Activated CD4-positive, alpha-beta T cell treated with anti-CD3 and anti-CD28 coated beads, Interleukin-2, amount 50 U/mL, for 16 hours (primary cell): Measurements from ENCODE around the gene RPS6KA1.
A peak's percentile ranks its signal among the peaks of the same experiment; 100 is the strongest.
"Not testable (repeated sequence)": the region's sequence is repeated elsewhere in the genome, so short reads cannot be mapped to it uniquely, and the experiment has no call there.

Source experiments
- DNase-seq: peaks from one replicate; pipeline ENCODE4 v3.0.0-alpha.2; 2020

The RPS6KA1 gene

DNA sequence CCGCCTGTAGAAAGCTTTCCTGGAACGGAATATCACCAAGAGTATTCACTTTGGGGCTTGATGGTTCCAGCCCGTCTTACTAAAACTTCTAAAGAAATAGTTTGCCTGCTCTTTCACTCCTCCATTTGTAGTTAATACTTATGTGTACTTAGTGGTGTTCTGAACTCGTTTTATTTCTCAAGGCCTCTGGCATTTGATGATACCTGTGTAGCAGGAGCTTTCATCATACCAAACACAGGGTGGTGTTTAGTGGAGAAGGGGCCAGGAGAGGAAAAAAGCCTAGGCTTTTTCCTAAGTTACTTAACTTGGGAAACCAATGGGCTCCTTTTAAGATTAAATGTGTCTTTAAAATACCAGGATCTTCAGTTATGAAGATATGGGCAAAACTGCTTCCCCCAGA lies 74.3 kb downstream of the RPS6KA1 start:
- DNase-seq: no peak

DNA sequence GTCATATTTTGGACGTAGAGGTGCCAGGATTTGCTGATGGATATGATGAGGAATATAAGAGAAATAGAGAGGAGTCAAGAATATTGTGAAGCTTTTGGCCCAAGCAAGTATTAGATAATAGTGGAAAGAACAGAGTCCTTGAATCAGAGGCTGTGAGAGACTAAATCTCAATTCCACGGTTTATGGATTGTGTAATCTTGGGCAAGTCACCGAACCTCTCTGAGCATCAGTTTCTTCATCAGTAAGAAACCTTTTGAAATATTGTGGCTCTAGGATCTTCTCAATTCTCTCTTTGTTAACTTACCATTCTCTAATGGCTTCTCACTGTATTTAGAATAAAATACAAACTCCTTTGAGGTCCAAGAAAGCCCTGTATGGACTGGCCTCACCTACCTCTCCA lies 77.6 kb downstream of the RPS6KA1 start:
- no peak for DNase-seq

DNA sequence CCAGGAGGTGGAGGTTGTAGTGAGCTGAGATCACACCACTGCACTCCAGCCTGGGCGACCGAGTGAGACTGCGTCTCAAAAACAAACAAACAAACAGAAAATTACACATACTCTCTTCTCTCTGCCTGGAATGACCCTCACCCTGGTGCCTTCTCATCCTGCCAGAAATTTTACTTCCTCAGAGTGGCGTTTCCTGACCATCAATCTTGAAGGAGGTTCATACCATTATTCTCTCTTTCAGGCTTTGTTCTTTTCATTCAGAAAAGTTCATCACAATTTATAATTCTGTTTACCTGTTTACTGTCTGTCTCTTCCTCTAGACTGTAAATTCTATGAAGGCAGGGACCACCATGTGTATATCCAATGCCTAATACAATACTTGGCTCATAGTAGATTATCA lies 79.3 kb downstream of the RPS6KA1 start:
- no peak for DNase-seq

DNA sequence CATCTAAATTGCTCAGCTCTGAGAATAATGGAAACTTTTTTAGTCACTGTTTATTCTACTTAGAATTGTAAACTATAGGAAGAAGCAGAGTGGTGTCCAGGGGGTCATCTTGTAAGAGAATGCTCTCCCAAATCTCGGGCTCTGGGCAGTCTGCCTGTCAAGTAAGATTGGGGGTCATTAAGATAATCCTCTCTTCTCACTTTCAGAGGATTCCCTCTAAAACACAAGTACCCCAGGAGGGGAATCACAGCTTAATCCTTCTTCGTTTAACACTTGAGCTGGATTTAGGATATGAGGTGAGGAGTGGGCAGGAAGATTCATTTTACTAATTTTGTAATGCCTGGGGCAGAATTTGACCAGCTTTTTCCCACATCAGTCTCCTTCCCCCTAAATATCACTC lies 81.2 kb downstream of the RPS6KA1 start:
- DNase-seq: no peak

DNA sequence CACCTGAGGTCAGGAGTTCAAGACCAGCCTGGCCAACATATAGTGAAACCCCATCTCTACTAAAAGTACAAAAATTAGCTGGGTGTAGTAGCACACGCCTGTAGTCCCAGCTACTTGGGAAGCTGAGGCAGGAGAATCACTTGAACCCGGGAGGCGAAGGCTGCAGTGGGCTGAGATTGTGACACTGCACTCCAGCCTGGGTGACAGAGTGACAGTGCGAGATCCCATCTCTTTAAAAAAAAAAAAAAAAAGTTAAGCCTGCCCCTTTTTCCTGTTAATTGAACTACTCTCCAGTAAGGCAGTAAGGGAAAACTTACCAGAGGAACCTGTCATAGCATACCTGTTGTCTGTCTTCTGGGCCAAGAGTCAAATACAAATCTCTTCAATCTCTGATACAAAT lies 83.1 kb downstream of the RPS6KA1 start:
- DNase-seq: not testable (repeated sequence)

DNA sequence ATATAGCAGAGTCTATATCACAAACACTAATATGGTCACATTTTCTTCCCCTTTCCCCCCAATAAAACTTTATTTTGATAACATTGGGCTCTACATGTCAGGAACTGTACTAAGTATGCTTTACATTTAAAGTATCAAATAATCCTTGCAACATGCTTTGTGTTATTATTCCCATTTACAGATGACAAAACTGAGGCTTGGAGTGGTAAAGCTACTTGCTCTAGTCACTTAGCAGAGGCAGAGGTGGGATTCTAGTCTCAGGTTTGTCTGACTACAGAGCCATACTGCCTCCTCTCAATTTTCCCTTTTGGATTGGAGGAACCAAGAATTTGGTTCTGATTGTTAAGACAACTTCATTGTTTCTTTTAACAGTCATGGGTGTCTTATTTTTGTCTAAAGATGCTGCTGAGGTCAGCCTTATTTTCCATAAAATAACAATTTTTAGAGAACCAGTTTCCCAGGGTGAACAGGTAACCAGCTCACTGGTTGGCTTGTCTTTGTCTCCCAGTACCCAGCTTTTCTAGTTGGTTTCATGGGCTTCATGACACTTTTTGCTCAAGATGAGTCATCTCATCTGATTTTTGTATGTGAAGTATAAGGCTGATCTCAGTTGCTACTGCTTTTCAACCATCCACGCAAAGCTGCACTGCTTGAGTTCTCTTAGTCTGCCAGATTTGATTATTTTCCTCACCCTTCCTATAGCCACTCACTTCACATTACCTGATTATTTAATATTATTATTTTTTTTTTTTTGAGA lies 85.3 kb downstream of the RPS6KA1 start:
- DNase-seq: peak; percentile 37

DNA sequence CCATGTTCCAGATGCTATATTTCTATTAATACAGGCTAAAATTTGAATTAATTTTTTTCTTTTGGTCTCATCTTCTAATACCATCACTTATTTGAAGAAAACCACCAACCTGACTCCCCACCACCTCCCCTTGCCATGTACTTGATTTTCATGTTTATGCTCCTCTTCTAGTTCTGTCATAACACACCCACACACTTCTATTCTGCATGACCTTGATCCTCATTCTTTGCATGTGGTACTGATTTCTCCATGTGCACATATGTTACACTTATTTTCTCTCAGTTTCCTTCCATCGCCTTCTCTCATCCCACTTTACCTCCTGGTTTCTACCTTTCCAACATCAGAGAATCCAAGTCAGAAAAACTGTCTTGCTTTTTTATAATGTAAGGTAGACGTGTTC lies 87.3 kb downstream of the RPS6KA1 start:
- no peak for DNase-seq

DNA sequence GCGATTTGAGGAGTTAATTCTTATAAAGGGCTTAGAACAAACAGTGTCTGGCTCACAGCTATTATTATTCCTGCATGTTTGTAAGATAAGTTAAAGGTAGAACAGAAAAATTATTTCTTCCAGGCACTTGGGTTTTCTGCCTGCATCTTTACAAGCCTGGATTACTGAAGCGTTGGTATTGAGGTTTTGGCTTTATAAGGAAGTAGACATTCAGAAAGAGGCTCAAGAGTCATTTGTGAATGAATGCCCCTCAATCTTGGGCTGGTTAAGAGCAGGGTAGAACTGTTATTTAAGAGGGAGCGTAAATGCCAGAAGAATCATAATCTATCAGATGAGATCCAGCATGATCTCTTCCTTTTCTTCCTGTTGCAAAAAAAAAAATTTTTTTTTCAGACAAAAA lies 89.0 kb downstream of the RPS6KA1 start:
- no peak for DNase-seq
